GM19351 (cell line): ENCODE measurements around the gene CORO2B.

Source experiments
- ATAC-seq: cut with Tn5 transposase; IDR thresholded peaks from one replicate; pipeline ENCODE4 v1.9.1; 2021; ENCODE audit warnings: mild to moderate bottlenecking, moderate library complexity; ENCODE audit not compliant: unreplicated experiment

The CORO2B gene

DNA sequence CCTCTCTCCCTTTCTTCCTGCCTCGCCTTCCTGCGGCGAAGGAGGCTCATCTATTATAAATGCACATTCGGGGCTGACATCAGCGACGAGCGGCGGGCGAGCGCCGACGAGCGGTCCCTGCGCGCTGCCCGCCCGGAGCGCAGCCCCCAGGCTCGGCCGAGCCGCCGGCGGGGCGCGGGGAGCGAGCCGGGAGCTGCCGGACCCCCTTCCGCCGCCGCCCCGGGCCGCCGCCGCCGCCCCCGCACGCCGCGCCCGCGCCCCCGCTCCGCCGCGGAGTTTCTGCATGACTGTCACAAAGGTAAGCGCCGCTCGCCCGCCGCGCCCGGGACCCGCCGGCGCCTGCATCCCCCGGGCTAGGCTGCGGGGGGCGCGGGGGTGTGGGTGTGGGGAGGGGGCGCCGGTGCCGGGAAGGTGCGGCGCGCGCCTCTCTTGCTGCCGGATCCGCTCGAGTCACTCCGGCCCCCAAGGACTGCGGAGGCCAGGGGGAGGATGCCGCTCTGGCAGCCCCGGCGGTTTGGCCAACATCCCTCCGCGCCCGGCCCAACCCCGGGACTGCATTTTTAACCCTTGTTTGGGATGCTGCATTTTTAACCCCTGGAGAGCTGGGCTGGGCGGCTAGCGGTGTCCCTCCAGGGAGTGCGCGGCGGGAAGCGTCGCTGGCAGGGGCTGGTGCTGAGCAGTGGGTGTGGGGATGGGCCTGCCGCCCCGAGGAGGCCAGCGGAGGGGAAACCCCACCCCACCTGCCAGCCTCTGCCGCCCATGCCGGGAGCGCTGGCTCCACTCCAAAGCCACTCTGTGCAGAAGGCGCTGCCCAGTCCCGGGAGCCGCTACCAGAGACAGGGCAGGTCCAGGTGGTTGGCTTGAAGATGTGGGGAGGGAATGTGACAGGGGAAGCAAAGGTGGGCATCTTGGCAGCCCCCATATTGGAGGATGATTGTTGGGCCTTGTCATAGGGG, at the start of gene CORO2B:
CORO2B (plus strand) TSS at position 14 of the 956 bp plus-strand sequence; CDS start at position 284, 270 bp downstream.
- ATAC-seq = no peak

- ATAC-seq = no peak
Observed at GRCh38 chr15:68531387-68532179, 47.2 kb upstream of the CORO2B start.

DNA sequence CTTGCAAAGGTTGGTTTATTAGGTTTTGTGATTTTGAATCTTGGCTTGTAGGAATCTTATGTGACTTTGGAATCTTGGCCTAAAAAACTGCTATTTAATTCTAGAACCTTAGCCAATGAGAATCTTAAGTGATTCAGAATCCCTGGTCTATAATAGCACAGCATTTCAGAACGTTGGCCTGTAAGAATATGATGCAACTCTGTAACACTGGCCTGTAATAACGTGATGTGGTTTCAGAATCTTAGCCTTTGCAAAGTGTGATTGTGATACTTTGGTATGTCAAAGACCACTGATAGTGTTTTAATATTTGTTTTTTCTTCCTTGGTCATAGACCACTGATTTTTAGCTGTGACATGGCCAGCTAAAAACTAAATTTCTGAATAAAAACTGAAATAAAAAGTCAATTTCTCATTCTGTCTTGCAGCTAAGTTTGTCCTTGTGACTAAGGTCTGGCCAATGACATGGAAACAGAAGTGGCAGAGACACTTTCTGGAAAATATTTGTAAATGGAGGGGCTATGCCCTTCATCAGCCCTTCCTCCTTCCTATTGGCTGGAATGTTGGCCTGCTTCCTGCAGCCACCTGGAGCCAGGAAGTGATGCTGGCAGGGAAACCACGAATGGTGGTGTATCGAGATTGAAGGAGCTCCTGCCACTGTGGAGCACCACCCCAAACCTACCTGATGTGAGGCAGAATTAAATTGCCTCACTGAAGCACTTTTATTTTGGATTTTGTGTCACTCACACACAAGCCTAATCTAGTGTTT, 42.3 kb upstream of the CORO2B start:
- ATAC-seq = no peak

DNA sequence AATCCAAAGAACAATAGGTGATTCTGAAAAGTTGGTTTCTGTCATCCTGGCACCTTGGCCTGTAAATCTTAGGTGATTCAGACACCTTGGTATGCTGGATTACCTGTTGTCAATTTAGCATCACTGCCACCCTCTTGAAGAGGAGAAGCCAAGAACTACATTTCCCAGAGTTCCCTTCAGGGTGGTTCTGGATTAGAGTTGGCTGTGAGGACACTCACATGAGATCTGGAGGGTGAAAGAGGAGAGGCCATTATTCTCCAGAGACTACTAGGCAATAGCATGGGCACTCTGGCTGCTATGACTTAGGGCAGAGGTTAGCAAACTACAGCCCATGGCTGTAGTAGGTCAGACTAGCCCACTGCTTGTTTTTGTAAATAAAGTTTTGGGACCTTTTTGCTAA, 41.7 kb upstream of the CORO2B start:
- ATAC-seq = no peak

DNA sequence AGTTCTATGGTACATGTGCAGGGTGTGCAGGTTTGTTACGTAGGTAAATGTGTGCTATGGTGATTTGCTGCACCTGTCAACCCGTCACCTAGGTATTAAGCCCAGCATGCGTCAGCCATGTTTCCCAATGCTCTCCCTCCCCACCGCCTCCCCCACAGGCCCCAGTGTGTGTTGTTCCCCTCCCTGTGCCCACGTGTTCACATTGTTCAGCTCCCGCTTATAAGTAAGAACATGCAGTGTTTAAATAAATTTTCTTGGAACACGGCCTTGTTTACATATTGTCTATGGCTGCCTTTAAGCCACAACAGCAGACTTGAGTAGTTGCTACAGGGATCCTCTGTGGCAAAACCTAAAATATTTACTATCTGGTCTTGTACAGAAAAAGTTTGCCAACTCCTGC, 41.3 kb upstream of the CORO2B start:
- ATAC-seq = no peak

DNA sequence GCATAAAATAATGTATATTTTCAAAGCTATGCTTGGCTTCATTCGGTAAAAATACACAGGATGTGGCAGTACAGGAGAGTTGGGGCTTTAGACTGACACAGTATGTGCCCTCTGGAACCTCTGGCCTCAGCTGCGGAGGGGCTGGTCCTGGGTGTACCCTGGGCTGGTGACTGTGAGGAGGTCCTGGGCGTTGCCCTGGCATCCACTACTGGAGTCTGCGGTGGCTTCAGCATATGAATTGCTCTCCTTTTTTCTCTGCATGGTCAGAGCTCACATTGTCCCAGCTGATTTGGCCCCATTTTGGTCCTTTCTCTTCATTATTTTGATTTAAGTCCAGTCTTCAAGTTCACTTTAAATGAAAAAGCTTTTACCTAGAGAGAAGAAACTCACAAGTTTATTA, 40.5 kb upstream of the CORO2B start:
- no peak for ATAC-seq

DNA sequence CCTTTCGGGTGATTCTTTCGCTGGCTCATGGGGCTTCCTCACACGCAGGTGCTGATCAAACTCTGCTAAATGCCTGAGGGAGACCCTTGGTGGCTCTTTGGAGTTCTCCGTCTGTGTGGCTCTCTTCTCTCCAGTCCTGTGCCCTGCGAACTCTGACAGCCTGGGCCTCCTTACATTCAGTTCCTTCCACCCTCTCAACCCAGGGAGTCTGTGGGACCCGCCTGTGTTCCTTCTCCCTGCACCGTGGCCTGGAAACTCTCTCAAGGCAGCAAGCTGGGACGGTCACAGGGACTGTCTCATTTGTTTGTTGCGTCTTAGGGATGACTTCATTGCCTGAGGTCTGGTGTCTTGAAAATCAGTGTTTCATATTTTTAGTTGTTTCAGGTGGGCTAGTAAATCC, 37.0 kb upstream of the CORO2B start:
- no peak for ATAC-seq

GRCh38 chr15:68542348-68542747, 36.4 kb upstream of the CORO2B start:
- no peak for ATAC-seq

DNA sequence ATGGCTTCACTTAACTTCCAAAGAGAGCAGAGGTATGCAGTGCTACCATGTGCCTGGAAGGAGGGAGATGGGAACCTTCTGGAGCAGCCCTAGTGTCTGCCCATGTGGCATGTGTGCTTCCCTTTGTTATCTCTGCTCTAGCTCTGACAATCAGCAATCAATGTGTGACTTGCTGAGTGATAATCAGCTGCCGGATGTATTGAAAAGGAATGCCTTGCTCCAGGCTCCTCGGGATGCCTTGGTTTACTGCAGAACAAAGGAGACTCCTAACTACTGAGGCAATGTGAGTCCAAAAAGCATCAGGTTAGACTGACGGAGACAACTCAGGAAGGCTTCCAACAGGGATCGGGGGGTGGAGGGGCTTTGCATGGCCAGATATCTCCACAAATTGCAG, 36.0 kb upstream of the CORO2B start:
- no peak for ATAC-seq

DNA sequence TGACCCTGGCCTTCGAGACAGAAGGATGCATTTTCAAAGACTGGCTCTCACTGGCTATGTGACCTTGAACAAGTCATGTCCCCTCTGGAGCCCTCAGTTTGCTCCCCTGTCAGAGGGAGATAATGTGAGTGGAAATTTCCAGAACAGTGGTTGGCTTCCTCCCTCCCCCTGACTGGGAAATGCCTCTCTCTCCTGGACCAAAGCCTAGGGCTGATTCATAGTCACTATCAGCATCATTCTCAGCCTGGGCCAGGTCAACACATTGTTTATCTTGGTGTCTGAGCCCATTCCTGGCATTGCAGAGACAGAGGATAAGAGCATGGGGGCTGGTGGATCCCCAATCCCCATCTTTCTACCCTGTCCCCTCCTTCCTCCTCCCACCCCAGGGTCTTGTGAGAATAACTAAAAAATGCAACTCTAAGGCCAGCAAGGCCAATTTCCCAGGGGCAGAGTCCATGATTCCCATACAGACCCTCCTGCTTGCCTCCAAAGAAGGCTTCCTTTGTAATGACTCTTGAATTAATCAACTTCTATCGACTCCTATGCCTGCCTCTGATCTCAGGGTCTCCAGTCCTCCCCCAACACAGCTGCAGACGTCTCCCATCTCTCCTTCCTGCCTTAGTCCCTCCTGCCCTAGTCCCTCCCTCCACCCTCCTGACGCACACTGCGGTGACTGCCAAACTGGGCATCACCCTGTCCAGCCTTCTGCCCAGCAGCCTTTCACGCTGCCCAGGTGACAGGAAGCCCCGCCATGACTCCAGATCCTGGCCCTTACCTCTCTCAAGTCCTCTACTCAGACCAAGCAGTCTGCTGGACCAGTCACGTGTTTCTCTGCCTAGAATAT, 35.4 kb upstream of the CORO2B start:
- no peak for ATAC-seq

DNA sequence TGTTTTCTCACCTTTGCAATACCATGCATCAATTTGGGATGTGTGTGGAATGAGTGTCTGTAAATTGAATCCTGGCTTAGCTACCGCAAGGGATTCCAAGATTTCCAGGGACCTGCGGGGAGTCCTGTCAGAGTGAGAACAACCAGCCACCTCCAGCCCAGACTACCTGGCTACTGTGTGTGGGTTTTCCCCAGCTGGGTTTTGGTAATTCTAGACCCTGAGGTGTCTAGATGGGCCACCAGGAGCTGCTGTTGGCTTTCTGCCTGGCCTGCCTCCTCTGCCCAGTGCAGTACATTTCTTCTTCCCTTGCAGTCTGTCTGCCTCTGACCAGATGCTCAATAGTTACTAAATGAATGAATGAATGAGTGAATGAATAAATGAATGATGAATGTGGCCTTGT, 32.5 kb upstream of the CORO2B start:
- no peak for ATAC-seq

GRCh38 chr15:68548364-68548763, 30.4 kb upstream of the CORO2B start:
- ATAC-seq = no peak

- no peak for ATAC-seq
Observed at GRCh38 chr15:68550004-68550403, 28.8 kb upstream of the CORO2B start.

DNA sequence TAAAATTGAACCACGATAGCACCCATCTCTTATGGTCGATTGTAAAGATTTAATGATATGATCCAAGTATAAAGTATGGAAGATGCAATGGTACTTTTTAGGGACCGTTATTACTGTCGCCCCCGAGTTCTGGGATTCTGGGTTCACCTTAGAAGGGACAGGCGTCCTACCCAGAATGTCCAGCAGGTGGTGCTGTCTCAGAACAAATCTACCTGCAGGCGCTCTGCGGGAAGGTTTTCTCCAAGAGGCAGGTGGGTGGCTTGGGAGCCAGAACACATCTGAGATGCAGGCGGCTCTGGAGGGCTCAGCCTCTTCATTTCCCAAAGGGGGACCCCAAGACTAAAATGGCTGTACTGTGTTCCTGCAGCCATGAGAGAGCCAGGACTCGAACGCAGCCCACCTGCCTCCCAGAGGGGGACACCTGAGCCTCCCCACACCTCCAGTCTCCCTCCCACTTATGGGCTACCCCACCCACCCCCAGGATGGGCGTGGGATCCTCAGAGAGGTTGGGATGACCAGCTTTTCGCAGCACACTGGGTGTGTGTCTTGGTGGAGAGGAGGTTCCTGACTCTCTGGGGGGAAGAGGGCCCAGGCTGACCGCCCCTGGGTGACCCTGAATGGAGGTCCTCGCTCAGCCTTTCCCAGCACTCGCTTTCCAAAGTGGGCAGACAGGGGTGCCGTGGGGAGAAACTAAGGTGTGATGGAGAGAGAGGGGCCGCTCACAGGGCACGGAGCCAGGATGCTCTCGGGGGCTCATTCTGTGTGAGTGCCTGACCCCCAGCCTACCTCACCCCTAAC, 28.1 kb upstream of the CORO2B start:
- ATAC-seq = no peak

- no peak for ATAC-seq
Observed at GRCh38 chr15:68551296-68551635, 27.5 kb upstream of the CORO2B start.

DNA sequence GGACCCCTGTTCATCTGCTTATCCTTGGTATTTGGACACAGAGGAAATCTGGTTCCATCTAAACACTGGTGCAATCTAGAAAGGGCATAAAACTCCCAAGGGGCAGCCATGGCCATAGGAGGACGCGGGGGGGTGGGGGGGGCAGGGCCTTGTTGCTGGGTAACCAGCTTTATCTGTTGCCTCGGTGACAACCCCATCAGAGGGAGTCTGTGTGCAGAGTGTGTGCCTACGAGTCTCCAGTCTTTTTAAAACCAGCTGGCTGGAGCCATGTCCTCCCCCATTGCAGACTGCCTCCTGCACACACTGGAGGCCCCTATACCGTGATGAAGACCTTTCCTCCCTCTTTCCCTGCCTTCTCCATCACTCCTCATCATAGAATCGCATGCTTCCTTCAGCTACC, 26.4 kb upstream of the CORO2B start:
- no peak for ATAC-seq

GRCh38 chr15:68552773-68553172, 26.0 kb upstream of the CORO2B start:
- ATAC-seq = no peak

- ATAC-seq = no peak
Observed at GRCh38 chr15:68553314-68553993, 25.3 kb upstream of the CORO2B start.
